Heart left ventricle (tissue), 16 donors: ENCODE data around the gene CD300LB. TPM values are rescaled to one million over a fixed set of nuclear protein-coding genes. Genes with fewer than 3 reads are reported as not detected.

Experiments
- ATAC-seq, 4 donors: fragments of 200-7000 bp; cut with Tn5 transposase; one replicate each; pipeline ENCODE4 v1.9.1; 2020 to 2022; ENCODE audit warnings: moderate library complexity in 4 of 4, mild to moderate bottlenecking in 3 of 4, moderate number of reproducible peaks in 1 of 4
- DNase-seq, 5 donors: peaks; one replicate each; pipeline ENCODE4 v3.0.0-alpha.2; 2020
- H3K27ac ChIP-seq, 12 donors: fragments of 200-600 bp; sonication (generic) in 4 of 12; one replicate each; pipeline versions ENCODE4 v1.5.0 to v1.8.0; 2016 to 2022; ENCODE audit warnings: mild to moderate bottlenecking in 2 of 12
- H3K27me3 ChIP-seq, 9 donors: fragments of 200-600 bp; sonication (generic) in 2 of 9; one replicate each; pipeline versions ENCODE4 v1.5.1 to v1.8.0; 2016 to 2022; ENCODE audit warnings: mild to moderate bottlenecking in 3 of 9
- H3K36me3 ChIP-seq, 9 donors: fragments of 200-600 bp; sonication (generic) in 2 of 9; one replicate each; pipeline versions ENCODE4 v1.5.0 to v1.8.0; 2018 to 2022; ENCODE audit warnings: mild to moderate bottlenecking in 2 of 9
- H3K4me1 ChIP-seq, 12 donors: fragments of 200-600 bp; sonication (generic) in 4 of 12; one replicate each; pipeline versions ENCODE4 v1.5.0 to v1.8.0; 2016 to 2022; ENCODE audit warnings: mild to moderate bottlenecking in 3 of 12
- H3K4me3 ChIP-seq, 12 donors: fragments of 200-600 bp; sonication (generic) in 4 of 12; one replicate each; pipeline versions ENCODE4 v1.5.0 to v1.8.0; 2017 to 2022; ENCODE audit warnings: mild to moderate bottlenecking in 9 of 12, moderate library complexity in 4 of 12
- H3K9me3 ChIP-seq, 12 donors: fragments of 200-600 bp; sonication (generic) in 4 of 12; one replicate each; pipeline versions ENCODE4 v1.5.0 to v1.8.0; 2016 to 2022; ENCODE audit warnings: mild to moderate bottlenecking in 1 of 12
- CTCF ChIP-seq, 12 donors: fragments of 200-600 bp; sonication (generic) in 4 of 12; IDR thresholded peaks; one replicate each; pipeline versions ENCODE4 v1.5.0 to v1.8.0; 2018 to 2022; ENCODE audit warnings: antibody characterized with exemption in 12 of 12, mild to moderate bottlenecking in 5 of 12
- POLR2A ChIP-seq, 2 donors: fragments of 450-650 bp; IDR thresholded peaks; one replicate each; pipeline ENCODE4 v1.6.1; 2017; ENCODE audit warnings: antibody characterized with exemption in 2 of 2, mild to moderate bottlenecking in 2 of 2, moderate library complexity in 2 of 2
- WGBS, 4 donors: extraction: QIAGEN DNeasy Blood & Tissue Kit in 2 of 4; methylation state at CpG; one replicate each; pipeline versions ENCODE4 v1.1.5 to v1.1.7; 2013 to 2018; 5-methylcytosine and 5-hydroxymethylcytosine counted together
- intact Hi-C, 10 donors: fragments of 100-400 bp; cut with DNase I; formaldehyde crosslinking; loops; one replicate each; pipeline versions ENCODE4 v1.11.1 to v1.14.2; 2022
- polyA plus RNA-seq, 2 donors: library from polyadenylated mRNA; stranded (reverse); fragments of 200-250 nt; gene quantifications; one replicate each; pipeline ENCODE4 v1.2.3, GENCODE V29; 2013
- total RNA-seq, 9 donors: library from RNA; depleted of rRNA in 2 of 9; stranded (reverse); fragments of >200 nt in 2 of 9; fragmentation: NEBNext Ultra II Directional in 3 of 9; extraction: Animal tissue kit (Norgen Biotek cat#: 25700) in 3 of 9; gene quantifications; one replicate each; pipeline versions ENCODE4 v1.1.0 to v1.2.4, GENCODE V29; 2016 to 2023
- donor health status: ischemic (EF 13 %, LVEDD 7.1; RV severe dilation, severe dysfunction).
- donor health status: healthy with polysubstance abuse.
- donor health status: DM: no; HTN: yes; CAD: no.
- donor health status: DM: no; HTN: no; CAD: no.
- donor health status: ischemic (EF 25% LVEDD 6.9; RV normal size, moderate dysfunction).
- donor health status: ischemic (EF 25% LVEDD 5.7; RV mildly dilated, moderate dysfunction).
- donor health status: healthy.
- donor health status: DM: yes; HTN: yes; CAD: no.
- donor health status: ischemic (EF 35%, LVEDD 5.7; RV mildly dilated, moderate dysfunction).
- donor health status: nonischemic (EF 11% LVEDD 7.7; RV severe dilation, severe dysfunction).
- donor health status: DM: yes; HTN: yes; CAD: no.
- donor health status: PGD.
- donor health status: ischemic (EF 29% LVEDD 5.4; RV normal size, mild dysfunction).
- donor health status: nonischemic (EF 23%, LVEDD 6.1; RV moderate dilation, normal function).

Gene CD300LB
- total and polyA plus RNA-seq, 11 donors, result 0.14 to 2.3 (median 0.26) TPM; not detected in 4

GRCh38 chr17:74529243-74529642 is 2.0 kb downstream of the CD300LB start:
- intact Hi-C loops, result no loop called here

DNA sequence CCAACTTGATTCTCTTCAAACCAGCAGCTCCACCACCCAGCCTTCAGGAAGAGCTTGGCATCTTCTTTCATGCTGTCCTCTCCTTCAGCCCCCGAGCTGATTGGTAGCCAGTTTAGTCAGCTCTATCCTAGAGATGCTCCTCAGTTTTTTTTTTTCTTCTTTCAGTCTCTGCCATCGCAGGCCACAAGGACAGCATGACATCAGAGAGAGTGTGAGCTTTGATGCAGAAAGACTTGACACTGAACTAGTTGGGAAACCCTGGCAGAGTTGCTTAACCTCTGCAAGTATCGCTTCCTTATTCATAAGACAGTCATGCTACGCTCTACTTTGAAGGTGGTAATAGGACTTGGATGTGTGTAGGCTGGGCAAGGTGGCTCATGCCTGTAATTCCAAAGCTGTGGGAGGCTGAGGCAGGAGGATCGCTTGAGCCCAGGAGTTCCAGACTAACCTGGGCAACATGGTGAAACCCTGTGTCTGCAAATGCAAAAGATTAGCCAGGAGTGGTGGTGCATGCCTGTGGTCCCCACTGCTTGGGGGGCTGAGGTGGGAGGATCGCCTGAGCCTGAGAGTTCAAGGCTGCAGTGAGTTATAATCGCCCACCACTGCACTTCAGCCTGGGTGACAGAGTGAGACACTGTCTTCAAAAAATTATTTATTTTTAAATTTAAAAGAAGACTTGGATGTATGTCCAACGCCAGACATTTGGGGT is 2.6 kb downstream of the CD300LB start:
- DNase-seq, result peak in 2 of 5 donors; percentile 28 to 43
- 78 to 81% (median 78%) methylated on average over 8 of the region's 8 CpGs for WGBS, 4 donors
- intact Hi-C loops, result no loop called here

More at GRCh38 chr17:74529243-74529642, 2.0 kb downstream of the CD300LB start:
- peaks cover 0 to 7% (median 0%) of the 10 kb centered on the region in 9 donors for H3K27me3 ChIP-seq
- H3K9me3 ChIP-seq, result no peaks in the 10 kb centered on the region
- TF ChIP-seq POLR2A (IDR thresholded peaks at IDR 0.05) (no peak), CTCF (IDR thresholded peaks at IDR 0.05) (no peak)
- no peak for DNase-seq
- 76 to 80% (median 79%) methylated on average over 5 of the region's 5 CpGs for WGBS, 4 donors
- peaks cover 0 to 32% (median 0%) of the 10 kb centered on the region in 12 donors for H3K4me1 ChIP-seq
- peak overlapping the region in 1 of 12 donors; percentile 71 for H3K27ac ChIP-seq
- H3K36me3 ChIP-seq, result no peaks in the 10 kb centered on the region
- H3K4me3 ChIP-seq, result no peak overlapping the region
- no peak for ATAC-seq

GRCh38 chr17:74527756-74528155 is 3.5 kb downstream of the CD300LB start:
- no peak for DNase-seq
- intact Hi-C loops, result no loop called here
- H3K9me3 ChIP-seq, result peaks cover 0 to 7% (median 0%) of the 10 kb centered on the region in 12 donors
- peaks cover 0 to 7% (median 0%) of the 10 kb centered on the region in 9 donors for H3K27me3 ChIP-seq
- H3K36me3 ChIP-seq, result no peaks in the 10 kb centered on the region
- H3K27ac ChIP-seq, result peak overlapping the region in 1 of 12 donors; percentile 71
- peaks cover 0 to 32% (median 0%) of the 10 kb centered on the region in 12 donors for H3K4me1 ChIP-seq
- TF ChIP-seq CTCF (IDR thresholded peaks at IDR 0.05), result no peak
- no peak overlapping the region for H3K4me3 ChIP-seq
- 81 to 89% (median 88%) methylated on average over 7 to 8 of the region's 8 CpGs for WGBS, 4 donors
- ATAC-seq, result no peak

More for the DNA sequence above, 2.6 kb downstream of the CD300LB start:
- Histone ChIP-seq H3K9me3 (no peaks in the 10 kb centered on the region), H3K36me3 (no peaks in the 10 kb centered on the region), H3K27ac (peak overlapping the region in 1 of 12 donors; percentile 71), H3K27me3 (peaks cover 0 to 7% (median 0%) of the 10 kb centered on the region in 9 donors), H3K4me1 (peaks cover 0 to 32% (median 0%) of the 10 kb centered on the region in 12 donors), H3K4me3 (no peak overlapping the region)
- TF ChIP-seq POLR2A (IDR thresholded peaks at IDR 0.05) (no peak), CTCF (IDR thresholded peaks at IDR 0.05) (no peak)
- ATAC-seq, result peak; percentile 12 to 72 (median 58)

GRCh38 chr17:74527081-74527480 is 4.2 kb downstream of the CD300LB start:
- Histone ChIP-seq H3K27me3 (peaks cover 0 to 6% (median 0%) of the 10 kb centered on the region in 9 donors), H3K4me1 (peaks cover 0 to 38% (median 0%) of the 10 kb centered on the region in 12 donors), H3K9me3 (peaks cover 0 to 7% (median 0%) of the 10 kb centered on the region in 12 donors), H3K4me3 (no peak overlapping the region), H3K36me3 (no peaks in the 10 kb centered on the region), H3K27ac (peak overlapping the region in 1 of 12 donors; percentile 71)
- DNase-seq (peak in 1 of 5 donors; percentile 1), ATAC-seq (no peak)
- 82 to 88% (median 86%) methylated on average over 5 of the region's 5 CpGs for WGBS, 4 donors
- no peak for TF ChIP-seq CTCF (IDR thresholded peaks at IDR 0.05)
- TF ChIP-seq POLR2A (IDR thresholded peaks at IDR 0.05), result no peak
- intact Hi-C loops, result no loop called here
